Measurements from ENCODE around the gene PLK4.

PLK4 gene

DNA sequence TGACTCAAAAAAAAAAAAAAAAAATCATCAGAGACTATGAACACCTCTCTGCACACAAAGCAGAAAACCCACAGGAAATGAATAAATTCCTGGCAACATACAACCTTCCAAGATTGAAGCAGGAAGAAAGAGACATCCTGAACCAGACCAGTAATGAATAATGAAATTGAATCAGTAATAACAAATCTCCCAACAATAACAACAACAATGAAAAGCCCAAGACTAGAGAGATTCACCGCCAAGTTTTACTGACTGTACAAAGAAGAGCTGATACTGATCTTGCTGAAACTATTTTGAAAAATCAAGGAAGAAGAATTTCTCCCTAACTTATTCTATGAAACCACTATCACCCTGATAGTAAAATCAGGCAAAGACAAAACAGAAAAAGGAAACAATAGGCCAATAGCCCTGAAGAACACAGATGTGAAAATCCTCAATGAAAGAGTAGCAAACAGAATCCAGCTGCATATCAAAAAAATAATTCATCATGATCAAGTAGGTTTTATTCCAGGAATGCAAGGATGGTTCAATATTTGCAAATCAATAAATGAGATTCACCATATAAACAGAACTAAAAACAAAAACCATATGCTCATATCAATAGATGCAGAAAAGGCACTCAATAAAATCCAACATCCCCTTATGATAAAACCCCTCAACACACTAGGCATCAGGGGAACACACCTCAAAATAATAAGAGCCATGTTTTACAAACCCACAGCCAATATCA lies 31.0 kb upstream of the PLK4 start:
- ChIA-PET POLR2A (ENCODE audit: low non-redundant PET) (no interaction called here), CTCF (no interaction called here)
- no peak for DNase-seq (ENCODE audit: low spot score)
- no peak overlapping the region for H3K27ac ChIP-seq
- TF ChIP-seq, protein P1, sequence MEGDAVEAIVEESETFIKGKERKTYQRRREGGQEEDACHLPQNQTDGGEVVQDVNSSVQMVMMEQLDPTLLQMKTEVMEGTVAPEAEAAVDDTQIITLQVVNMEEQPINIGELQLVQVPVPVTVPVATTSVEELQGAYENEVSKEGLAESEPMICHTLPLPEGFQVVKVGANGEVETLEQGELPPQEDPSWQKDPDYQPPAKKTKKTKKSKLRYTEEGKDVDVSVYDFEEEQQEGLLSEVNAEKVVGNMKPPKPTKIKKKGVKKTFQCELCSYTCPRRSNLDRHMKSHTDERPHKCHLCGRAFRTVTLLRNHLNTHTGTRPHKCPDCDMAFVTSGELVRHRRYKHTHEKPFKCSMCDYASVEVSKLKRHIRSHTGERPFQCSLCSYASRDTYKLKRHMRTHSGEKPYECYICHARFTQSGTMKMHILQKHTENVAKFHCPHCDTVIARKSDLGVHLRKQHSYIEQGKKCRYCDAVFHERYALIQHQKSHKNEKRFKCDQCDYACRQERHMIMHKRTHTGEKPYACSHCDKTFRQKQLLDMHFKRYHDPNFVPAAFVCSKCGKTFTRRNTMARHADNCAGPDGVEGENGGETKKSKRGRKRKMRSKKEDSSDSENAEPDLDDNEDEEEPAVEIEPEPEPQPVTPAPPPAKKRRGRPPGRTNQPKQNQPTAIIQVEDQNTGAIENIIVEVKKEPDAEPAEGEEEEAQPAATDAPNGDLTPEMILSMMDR (conservative IDR thresholded peaks at IDR 0.05; ENCODE audit: low read depth): no peak

DNA sequence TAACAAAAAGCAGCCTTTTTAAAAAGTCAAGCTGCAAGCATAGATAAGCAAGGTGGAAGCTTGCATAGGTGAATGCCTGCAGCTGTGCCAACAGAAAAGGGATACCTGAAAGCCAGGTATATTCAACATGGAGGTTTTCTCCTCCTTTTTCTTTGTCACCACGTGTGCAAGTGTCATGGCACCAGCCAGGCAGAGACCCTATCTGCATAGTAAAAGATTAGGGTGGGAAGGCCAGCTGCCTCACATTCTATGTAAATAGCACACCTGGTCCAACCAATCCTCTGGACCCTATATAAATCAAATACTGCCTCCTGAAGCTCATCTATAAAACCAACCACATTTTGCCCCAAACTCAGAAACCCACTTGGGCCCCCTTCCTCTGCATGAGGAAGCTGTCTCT lies 28.0 kb upstream of the PLK4 start:
- ChIA-PET CTCF (no interaction called here), POLR2A (ENCODE audit: low non-redundant PET) (no interaction called here)
- TF ChIP-seq, protein P1 (conservative IDR thresholded peaks at IDR 0.05; ENCODE audit: low read depth): no peak
- no peak for DNase-seq (ENCODE audit: low spot score)
- no peak overlapping the region for H3K27ac ChIP-seq

DNA sequence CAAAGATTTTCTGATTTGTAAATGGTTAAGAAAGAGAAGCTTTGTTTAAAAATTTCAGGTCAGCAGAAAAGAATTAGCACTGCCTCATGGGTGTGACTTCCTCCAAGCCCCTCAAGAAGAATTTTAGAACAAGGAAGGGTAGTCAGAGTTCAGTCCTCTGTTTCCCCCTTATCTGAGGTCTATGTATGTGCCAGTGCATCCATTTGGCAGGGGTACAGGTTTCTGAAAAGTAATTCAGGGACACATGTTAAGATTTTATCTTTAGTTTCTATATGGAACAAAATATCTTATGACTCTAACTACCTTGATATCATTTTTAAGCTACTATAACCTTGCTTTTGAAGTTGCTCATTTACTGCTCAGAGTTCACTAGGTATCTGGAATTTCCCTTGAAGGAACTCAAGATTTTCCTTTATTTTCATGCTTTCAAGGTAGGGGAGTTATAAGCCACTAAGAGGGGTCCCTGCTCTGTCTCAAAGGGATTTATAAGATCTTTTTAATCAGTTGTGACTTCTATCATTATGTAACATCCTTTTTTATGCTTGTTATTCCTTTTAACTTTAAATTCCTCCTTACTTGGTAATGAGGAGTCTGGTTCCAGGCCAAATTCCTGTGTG lies 24.4 kb upstream of the PLK4 start:
- POLR2A ChIA-PET (ENCODE audit: low non-redundant PET): no interaction called here
- CTCF ChIA-PET: interaction anchor here (0.7 kb wide), 1 partner anchor 1215 kb away, joined by 3 read pairs; no protein-coding TSS in a partner anchor
- TF ChIP-seq, protein P1 (conservative IDR thresholded peaks at IDR 0.05; ENCODE audit: low read depth): no peak
- H3K27ac ChIP-seq: no peak overlapping the region
- DNase-seq (ENCODE audit: low spot score): no peak

DNA sequence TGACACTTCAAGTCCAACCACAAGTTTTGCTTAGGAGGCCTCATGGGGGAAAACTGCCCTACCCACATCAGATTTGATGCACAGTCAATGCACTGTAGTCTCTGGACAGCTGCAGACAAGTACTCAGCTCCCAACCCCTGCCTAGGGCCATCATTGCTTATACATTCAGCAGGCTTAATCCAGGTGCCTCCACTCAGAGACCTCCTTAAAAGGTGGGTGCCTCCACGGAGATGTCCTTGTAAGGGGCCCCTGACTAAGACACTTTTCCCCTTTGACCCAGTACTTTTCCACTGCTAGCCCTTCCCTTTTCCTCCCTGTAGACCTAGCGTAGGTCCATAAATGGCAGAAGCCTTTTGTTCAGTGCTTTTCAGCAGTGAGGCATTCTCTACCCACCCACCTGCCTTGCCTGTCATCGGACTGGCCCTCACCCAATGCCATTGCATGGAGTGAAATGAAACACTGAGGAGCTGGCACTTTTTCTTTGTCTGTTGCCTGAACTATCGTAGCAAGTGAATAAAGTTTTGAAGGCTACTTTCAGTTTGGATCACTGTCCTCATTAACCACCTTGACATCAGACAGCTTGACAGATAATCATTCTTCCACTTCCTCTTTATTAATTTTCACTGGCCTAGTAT lies 23.8 kb upstream of the PLK4 start:
- TF ChIP-seq, protein P1 (conservative IDR thresholded peaks at IDR 0.05; ENCODE audit: low read depth): no peak
- DNase-seq (ENCODE audit: low spot score): peak; percentile 52
- no peak overlapping the region for H3K27ac ChIP-seq
- ChIA-PET CTCF (interaction anchor here (0.7 kb wide), 1 partner anchor 1215 kb away, joined by 3 read pairs; no protein-coding TSS in a partner anchor), POLR2A (ENCODE audit: low non-redundant PET) (no interaction called here)

DNA sequence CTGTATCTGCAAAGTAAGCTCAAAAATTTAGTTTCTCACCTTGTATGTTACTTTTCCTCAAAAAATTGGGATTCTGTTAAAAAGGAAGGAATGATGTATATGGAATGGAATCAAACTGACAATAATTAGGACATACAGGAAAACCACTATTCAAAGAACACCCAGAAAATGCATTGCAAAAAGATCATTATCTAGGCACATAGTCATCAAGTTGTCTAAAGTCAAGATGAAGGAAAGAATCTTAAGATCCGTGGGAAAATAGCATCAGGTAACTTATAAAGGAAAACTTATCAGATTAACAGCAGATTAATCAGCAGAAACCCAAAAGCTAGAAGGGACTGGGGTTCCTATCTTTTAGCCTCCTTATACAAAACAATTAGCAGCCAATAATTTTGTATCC lies 23.1 kb upstream of the PLK4 start:
- CTCF ChIA-PET: no interaction called here
- TF ChIP-seq, protein P1 (conservative IDR thresholded peaks at IDR 0.05; ENCODE audit: low read depth): no peak
- POLR2A ChIA-PET (ENCODE audit: low non-redundant PET): no interaction called here

DNA sequence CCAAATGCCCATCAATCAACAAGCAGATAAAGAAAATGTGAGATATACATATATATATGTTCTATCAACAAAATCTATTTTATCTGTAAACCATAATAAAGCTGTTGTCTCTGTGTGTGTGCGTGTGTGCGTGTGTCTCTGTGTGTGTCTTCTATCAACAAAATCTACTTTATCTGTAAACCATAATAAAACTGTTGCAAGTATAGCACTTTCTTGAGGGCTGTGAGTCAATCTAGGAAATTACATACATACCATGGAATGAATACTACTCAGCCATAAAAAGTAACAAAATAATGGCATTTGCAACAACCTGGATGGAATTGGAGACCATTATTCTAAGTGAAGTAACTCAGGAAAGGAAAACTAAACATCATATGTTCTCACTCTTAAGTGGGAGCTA lies 12.5 kb upstream of the PLK4 start:
- ChIA-PET CTCF (no interaction called here), POLR2A (ENCODE audit: low non-redundant PET) (no interaction called here)
- H3K27ac ChIP-seq: no peak overlapping the region
- TF ChIP-seq, protein P1 (conservative IDR thresholded peaks at IDR 0.05; ENCODE audit: low read depth): no peak
- no peak for DNase-seq (ENCODE audit: low spot score)

More for the DNA sequence above, 23.1 kb upstream of the PLK4 start:
- DNase-seq (ENCODE audit: low spot score): no peak
- H3K27ac ChIP-seq: no peak overlapping the region
